GM21825 (cell line): ENCODE data around the gene EPB41L4B.

ENCODE experiments used
- ATAC-seq: cut with Tn5 transposase; IDR thresholded peaks from one replicate; pipeline ENCODE4 v1.9.1; 2021; ENCODE audit warnings: mild to moderate bottlenecking, moderate library complexity; ENCODE audit not compliant: unreplicated experiment

Gene EPB41L4B

DNA sequence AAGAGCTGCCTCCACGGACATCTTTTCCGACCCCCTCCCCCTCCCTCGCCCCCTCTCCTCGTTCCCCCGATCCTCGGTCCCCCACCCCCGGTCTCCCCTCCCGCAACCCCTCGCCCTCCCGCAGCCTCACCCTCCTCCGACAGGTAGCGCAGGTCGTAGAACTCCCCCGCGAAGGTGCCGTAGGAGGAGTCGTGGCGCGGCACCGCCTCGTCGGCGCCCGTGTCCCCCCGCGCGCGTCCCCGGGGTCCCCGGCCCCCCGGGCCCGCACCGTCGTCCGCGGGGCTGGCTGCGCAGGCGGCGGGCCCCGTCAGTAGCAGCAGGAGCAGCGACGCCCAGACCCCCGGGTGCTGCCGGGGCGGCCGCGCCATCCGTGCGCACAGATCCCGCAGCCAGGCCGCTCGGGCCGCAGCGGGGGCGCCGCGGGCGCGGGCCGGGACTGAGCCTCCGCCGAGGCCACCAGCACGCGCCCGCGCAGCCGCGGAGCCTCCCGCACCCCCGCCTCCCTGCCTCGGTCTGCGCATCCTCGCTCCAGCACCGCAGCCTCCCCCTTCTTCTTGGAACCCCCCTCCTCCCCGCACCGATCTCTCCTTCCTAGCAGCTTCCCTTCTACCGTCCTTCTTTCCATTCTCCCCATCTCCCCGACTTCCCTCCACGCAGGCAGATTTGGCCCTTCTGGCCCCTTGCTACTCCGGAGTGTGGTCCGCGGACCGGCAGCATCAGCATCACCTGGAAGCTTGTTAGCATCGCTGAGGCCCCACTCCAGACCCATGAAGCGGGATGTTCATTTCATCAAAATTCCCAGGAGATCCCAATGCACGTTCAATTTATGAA lies 153.9 kb downstream of the EPB41L4B start, which contains the start of gene FRRS1L:
FRRS1L (minus strand) TSS at position 479 of the 831 bp plus-strand sequence; CDS start at position 368, 111 bp downstream.
- no peak for ATAC-seq

DNA sequence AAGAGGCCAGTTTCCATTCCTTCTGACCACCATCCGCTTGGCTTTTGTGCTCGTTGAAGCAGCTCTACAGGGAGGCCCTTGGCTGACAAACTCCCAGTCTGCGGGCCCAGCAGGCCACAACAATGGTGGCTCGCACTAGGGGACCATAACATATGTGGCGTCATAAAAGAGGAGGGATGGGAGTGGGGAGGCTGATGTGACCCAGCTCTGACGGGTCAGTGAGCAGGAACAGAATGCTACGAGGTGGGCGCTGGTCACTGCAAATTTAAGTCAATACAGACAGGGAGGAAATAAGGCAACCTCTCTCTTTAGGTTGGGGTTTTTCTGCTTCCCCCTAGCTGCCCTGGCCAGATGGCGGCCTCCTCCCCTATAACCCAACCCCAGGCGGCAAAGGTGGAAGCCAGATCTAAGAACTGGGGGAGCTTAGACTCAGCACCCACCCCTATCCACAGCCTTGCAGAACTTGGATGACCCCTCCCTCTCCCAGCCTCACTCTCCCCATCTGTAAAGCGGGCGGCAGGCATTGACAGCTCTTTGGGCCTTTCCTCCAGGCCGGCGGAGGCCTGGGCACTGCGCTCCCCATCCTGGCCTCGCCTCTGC lies 154.6 kb downstream of the EPB41L4B start:
- ATAC-seq = no peak

DNA sequence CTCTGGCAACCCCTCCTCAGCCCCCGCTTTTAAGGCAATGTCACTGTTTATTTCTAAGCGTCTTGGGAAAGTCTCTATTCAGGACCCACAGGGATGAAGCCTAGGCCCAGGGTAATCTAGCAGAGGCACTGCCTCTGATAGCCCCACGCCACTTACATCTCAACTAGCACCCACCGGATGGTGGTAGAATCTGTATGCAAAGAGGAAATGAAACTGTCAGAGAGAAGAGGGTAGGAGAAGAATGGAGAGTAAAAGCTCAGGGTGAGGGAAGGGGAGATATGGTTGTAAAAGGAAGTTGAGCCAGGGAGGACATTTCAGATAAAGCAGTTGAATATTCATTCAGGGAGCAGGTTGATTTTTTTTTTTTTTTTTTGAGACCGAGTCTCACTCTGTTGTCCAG lies 156.8 kb downstream of the EPB41L4B start:
- ATAC-seq = no peak

DNA sequence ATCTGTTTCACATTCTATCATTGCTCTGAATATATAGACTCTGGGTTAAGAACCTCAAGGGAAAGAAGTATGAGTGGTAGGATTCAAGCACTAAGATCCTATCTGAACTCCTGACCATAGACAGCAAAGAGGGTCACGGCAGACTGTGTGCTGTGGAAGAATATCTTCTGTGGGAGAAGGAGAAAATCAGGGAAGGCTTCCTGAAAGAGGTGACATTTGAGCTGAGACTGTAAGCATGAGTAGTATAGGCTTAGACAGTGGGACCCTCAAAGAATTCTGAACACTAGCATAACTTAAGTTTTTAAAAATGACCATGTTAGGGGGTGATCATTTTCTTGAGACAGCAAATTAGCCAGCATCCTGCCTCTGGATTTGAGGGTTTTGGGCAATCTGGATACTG lies 157.7 kb downstream of the EPB41L4B start:
- no peak for ATAC-seq

DNA sequence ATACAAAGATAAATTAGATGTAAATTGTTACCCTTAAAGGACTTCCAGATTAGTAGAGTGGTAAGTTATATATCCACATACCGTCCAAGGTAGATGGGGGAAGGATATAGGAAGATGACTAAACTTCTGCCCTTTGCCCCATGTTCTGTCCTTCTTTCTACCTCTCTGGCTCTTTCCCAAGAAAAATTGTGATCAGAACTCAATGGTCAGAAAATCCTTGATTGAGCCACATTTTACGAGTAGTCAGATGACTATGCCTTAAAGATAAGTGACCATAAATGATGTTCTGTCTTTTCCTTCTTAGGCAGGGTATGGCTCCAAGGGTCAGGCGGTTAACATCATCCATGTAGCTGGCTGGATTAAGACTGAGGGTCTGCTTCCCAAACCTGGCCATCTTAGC lies 158.2 kb downstream of the EPB41L4B start:
- no peak for ATAC-seq

DNA sequence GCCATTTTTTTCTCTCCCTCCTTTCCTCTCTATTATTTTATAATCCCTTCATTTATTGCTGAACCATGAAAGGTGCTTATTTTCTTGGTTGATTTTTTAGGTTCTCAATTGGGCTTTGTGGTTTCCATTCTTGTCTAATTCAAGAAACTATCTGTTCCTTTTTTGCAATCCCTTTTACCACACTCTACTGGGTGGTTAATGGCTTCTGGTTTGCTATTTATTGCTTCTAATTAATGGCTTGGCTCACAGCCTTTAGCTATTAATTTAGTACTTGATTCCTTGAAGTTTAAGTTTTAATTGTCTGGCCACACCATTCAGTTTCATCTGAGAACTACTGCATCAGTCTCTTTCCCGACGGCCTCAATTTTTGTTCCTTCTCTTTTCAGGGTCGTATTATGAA lies 159.4 kb downstream of the EPB41L4B start:
- no peak for ATAC-seq

DNA sequence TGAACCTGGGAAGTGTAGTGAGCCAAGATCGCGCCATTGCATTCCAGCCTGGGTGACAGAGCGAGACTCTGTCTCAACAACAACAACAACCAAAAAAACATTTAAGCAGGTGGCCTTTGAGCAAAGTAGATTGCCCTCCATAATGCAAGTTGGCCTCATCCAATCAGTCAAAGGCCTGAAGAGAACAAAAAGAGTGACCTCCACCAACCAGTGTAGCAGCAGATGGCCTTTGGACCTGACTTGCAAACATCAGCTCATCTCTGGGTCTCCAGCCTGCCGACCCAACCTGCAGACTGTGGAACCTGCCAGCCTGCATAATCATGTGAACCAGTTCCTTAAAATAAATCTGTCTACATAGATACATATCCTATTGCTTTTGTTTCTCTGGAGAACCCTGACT lies 161.3 kb downstream of the EPB41L4B start:
- no peak for ATAC-seq

DNA sequence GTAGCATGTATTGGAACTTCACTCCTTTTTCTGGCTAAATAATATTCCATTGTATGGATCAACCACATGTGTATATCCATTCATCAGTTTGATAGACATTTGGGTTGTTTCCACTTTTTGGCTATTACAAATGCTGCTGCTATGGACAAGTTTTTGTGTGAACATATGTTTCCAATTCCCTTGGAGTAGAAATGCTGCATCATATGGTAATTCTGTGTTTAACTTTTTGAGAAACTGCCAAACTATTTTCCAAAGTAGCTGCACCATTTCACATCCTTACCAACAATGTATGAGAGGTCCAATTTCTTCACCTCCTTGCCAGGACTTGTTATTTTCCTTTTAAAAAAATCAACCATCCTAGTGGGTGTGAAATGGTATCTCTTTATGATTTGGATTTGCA lies 162.2 kb downstream of the EPB41L4B start:
- no peak for ATAC-seq

DNA sequence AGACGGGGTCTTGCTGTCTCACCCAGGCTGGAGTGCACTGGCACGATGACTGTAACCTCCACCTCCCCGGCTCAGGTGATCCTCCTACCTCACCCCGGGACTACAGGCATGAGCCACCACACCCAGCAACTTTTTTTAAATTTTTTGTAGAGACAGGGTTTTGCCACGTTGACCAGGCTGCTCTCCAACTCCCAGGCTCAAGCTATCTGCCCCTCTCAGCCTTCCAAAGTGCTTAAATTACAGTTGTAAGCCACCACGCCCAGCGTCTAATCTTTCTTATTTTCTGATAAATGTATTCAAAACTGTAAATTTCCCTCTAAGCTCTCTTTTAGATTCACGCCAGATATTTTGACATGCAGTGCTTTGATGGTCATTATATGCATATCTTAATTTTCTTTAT lies 164.2 kb downstream of the EPB41L4B start:
- no peak for ATAC-seq

DNA sequence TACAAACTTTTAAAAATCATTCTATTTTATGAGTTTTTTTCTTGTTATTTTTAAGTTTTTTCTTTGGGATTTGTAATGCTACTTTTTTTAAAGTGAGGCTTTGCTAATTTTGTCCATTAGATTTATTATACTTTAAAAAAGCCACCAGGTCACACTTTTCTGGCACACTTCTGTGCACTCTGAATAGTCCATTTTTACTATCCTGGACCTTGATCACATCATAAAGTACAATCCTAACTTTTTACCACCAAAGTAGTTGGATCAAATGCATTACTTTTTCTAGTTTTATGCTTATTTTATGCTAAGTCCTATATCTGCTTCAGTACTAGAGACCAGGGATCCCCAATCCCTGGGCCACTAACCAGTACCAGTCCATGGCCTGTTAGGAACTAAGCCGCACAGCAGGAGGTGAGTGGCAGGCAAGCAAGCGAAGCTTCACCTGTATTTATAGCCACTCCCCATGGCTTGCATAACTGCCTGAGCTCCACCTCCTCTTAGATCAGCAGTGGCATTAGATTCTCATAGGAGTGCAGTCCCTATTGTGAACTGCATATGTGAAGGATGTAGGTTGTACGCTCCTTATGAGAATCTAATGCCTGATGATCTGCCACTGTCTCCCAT lies 169.8 kb downstream of the EPB41L4B start:
- ATAC-seq = no peak

DNA sequence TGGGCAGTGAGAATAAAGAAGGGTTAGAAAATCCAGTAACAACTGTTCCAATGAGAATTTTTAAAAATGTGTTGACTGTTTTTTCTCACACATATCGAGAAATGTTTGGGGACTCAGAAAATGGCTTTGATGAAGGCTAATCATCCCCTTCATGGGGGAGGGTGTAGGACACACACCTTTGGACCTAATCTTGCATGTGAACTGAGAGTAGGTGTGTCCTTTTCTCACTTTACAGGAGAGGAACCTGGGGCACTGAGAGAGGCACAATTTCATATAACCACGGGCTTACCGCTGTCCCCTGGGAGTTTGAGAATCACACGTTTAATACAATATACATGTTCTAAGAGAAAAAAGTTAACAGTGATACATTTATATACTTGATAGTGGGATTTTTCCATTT lies 171.1 kb downstream of the EPB41L4B start:
- no peak for ATAC-seq

DNA sequence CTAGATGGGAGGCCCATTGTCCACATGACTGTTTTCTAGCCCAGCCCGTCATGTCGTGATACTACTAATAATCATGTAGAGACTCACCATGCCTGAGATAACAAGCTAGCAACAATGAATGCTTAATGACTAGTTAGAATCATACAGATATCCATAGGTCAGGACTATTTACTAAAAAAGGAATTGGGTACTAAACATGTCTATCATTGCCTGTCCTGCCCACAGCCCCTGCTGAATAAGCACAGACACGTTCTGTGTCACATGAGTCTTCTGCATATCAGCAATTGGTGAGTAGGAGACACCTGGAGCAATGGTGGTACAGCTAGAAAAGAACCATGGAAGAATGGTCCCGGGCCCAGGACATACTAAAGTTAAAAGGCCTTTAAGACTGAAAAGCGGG lies 171.8 kb downstream of the EPB41L4B start:
- no peak for ATAC-seq

DNA sequence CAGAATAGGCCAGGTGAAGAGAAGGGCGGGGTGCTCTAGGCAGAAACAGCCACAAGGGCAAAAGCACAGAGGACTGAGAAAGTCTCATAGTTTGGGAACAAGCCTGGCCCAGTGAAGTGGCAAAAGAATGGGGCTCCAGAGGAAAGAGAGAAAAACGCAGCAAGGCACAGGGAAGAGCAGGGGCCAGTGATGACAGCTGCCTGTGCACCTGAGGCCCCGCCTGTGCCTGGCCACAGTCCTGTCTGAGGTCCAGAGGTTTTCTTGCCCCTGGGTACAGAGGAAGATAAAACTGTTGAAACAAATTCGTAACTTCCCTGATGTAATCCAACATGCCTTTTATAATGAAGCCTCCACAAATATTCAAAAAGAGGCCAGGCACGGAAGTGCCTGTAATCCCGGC lies 175.8 kb downstream of the EPB41L4B start:
- ATAC-seq = no peak

DNA sequence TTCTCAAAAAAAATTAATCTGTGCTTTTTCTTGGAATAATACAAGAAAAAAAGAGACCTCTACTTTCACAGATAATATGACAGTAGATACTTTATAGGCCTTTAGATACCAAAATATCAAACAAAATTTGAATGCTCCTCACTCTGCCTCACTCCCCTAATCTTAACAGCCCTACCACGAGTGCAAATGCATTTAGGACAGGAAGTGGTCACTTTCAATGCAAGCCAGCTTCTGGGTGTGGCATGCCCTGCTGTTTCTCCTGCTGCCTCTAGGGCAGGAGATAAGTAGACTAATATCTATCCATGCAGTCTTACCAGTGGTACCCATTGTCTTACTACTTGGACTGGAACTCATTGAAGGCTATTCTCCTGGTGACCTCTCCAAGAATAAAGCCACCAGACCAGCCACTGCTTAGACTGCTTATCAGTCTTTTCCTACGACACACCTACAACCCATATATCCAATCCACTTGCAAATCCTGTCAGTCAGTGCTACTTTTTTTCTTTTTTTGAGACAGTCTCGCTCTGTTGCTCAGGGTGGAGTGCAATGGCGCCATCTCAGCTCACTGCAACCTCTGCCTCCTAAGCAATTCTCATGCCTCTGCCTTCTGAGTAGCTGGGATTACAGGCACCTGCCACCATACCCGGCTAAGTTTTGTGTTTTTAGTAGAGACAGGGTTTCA lies 176.8 kb downstream of the EPB41L4B start:
- peak; percentile 95 for ATAC-seq

DNA sequence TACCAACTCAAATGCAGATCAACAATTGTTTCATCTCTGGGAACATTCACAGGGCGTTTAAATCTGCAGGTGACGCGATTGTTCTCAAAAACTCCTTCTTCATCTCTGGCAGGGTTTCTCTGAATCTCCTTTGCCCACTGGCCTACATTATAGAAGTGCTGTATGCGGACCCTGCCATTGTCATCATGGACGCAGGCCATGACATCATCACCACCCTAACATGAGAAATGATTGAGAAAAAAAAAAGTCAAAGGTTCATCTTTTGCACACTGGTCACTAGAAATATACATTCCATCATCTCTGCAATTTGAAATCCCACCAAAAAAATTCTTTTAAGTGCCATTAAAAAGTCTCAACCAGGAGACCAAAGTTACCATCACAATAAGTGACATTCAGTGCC lies 179.5 kb downstream of the EPB41L4B start:
- ATAC-seq = no peak

DNA sequence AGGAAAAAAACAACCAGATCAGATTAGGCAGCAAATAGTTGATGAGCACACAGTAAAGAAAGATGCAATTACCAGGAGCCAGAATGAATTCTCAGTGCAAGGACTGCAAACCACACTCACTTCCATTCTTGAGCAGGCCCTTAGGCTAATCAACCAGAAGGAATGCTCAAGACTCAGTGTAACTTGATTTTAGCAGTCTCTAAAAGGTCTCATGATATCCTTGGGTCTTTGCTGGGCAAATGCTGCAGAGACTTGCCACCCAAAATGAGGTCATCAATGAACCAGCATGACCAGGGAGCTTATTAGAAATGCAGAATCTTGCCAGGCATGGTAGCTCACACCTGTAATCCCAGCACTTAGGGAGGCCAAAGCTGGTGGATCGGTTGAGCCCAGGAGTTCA lies 181.0 kb downstream of the EPB41L4B start:
- no peak for ATAC-seq

DNA sequence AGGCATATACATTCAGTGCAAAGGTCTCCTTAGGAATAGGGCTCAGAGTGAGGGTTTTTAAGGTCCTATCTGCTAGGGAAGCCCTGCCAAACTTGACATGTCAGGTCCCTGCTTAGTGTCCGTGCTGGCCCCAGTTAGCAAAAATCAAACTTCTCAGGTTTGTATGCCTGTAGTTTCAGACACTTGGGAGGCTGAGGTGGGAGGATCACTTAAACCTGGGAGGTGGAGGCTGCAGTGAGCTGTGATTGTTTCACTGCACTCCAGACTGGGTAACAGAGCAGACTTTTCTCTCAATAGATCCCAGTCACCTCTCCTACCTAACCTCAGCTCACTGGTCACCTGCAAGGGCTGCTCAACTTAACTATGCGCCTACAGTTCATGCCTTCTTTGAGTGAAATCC lies 182.4 kb downstream of the EPB41L4B start:
- ATAC-seq = no peak

DNA sequence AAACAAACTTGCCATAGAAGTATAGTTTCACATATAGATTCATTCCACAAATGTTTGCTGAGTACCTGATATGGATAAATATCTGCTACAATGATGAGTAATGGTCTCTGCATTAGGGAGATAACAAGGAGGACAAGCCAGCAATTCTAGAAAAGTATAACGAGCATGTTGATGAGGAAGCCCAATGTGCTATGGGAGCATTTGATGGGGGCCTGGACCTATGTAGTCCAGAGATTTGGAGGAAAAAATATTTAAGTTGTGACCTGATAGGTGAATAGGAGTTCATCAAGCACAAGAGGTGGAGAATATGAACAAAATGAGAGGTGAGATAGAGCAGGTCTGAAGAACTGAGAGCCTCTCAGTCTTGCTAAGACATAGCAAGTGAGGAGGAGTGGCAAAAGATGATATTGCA lies 186.7 kb downstream of the EPB41L4B start:
- no peak for ATAC-seq

DNA sequence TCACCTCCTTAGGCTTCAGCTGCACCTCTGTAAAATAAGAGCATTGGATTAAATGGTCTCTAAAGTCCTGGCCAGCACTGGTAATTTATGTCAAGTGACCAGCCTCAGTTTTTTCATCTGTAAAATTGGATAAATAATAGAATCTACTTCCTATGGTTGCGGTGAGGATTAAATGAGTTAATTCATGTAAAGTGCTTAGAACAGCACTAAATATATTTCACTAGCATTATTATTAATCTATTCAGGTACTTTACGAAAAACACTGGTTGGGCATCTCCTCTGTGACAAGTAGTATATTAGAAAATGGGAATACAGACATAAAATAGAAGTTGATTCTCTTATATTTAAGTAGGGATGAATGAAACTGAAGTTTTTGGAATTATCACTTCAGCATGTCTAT lies 187.3 kb downstream of the EPB41L4B start:
- no peak for ATAC-seq

DNA sequence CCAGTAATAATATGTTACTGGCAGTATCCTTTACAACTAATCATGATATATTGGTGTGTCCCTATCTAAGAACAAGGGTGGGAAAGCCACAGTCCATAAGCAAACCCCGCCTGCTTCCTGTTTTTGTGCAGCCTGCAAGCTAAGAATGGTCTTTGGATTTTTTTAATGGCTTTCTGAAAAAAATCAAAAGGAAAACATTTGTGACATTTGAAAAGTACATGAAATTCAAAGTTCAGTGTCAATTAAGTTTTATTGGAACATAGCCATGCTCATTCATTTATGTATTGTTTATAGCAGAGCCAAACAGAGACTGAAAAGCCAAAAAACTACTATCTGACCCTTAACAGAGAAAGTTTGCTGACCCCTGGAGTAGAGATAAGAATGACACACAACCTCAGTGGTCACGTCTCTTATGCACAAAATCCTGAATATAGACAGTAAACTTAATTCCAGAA lies 188.3 kb downstream of the EPB41L4B start:
- ATAC-seq = no peak

DNA sequence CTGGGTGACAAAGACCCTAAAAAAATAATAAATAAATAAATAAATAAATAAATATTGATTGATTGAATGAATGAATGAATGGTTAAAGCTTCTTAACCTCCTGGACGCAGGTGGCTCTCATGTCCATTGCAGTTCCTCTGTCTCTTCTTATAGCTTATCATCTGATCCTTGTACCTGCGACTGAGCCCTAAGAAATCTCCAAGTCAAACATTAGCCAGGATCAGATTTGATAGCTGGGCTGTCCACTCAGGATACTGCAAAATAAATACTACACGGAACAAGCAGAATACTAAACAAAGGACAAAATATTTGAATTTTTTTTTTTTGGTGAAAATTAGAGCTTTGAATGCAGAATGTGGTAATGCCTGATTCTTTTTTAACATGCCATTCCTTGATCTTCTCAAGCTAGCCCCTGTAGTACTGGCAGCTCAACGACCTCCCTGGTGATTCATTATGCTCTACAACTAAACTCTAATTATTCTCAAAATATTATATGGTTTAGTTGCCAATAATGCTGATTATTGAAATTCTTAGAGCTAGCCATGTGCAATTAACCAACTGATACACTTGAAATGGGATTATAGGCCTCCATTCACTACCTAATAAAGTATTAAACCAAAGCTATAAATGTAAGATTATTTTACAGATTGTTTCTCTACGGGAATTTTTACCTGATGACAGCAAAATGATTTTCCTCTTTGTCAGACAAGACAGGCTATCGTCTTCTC lies 191.2 kb downstream of the EPB41L4B start:
- ATAC-seq = no peak
